Mesenchymal stem cell (in vitro differentiated cells and primary cell): Measurements from ENCODE around the gene TROAP.

ENCODE experiments used
- DNase-seq: peaks from one replicate; pipeline ENCODE4 v3.0.0-alpha.2; 2013
- H2AFZ ChIP-seq: one replicate; pipeline ENCODE4 v1.6.1; 2013; ENCODE audit warnings: low read depth, mild to moderate bottlenecking, control low read depth, inconsistent platforms, low read length, moderate library complexity
- H2AK5ac ChIP-seq: 2 replicates; pipeline ENCODE4 v1.6.1; 2013; ENCODE audit warnings: low read length, moderate library complexity, mild to moderate bottlenecking, inconsistent platforms; ENCODE audit not compliant: severe bottlenecking
- H2BK120ac ChIP-seq: one replicate; pipeline ENCODE4 v1.6.1; 2013; ENCODE audit warnings: low read depth, mild to moderate bottlenecking, inconsistent platforms, low read length, moderate library complexity
- H2BK12ac ChIP-seq, 2 experiments: one replicate each; pipeline ENCODE4 v1.6.1; 2013; ENCODE audit warnings: inconsistent platforms in 2 of 2, low read length in 2 of 2, mild to moderate bottlenecking in 2 of 2, moderate library complexity in 2 of 2, control low read depth in 1 of 2
- H2BK15ac ChIP-seq: one replicate; pipeline ENCODE4 v1.6.1; 2013; ENCODE audit warnings: mild to moderate bottlenecking, low read depth, inconsistent platforms; ENCODE audit not compliant: poor library complexity, severe bottlenecking
- H2BK5ac ChIP-seq: 2 replicates; pipeline ENCODE4 v1.6.1; 2013; ENCODE audit warnings: low read depth, mild to moderate bottlenecking, low read length, control low read depth, inconsistent platforms; ENCODE audit not compliant: poor library complexity, severe bottlenecking
- H3K14ac ChIP-seq, 2 experiments: one replicate each; pipeline ENCODE4 v1.6.1; 2013; ENCODE audit warnings: inconsistent platforms in 2 of 2, low read length in 2 of 2, control low read depth in 1 of 2, mild to moderate bottlenecking in 1 of 2, moderate library complexity in 1 of 2
- H3K18ac ChIP-seq, 2 experiments: one replicate each; pipeline ENCODE4 v1.6.1; 2013; ENCODE audit warnings: inconsistent platforms in 2 of 2, low read length in 2 of 2, control low read depth in 1 of 2, low read depth in 1 of 2, mild to moderate bottlenecking in 1 of 2
- H3K23ac ChIP-seq, 2 experiments: one replicate each; pipeline ENCODE4 v1.6.1; 2013; ENCODE audit warnings: inconsistent platforms in 2 of 2, low read length in 2 of 2, mild to moderate bottlenecking in 2 of 2, moderate library complexity in 2 of 2, control low read depth in 1 of 2
- H3K27ac ChIP-seq: 2 replicates; pipeline ENCODE4 v1.5.1; 2013; ENCODE audit warnings: mild to moderate bottlenecking, moderate library complexity, low read length, control low read depth, inconsistent platforms; ENCODE audit not compliant: poor library complexity, severe bottlenecking
- H3K27me3 ChIP-seq, 2 experiments: 2 replicates each; pipeline versions ENCODE4 v1.6.1 to v1.7.0; 2013; ENCODE audit warnings: low read length in 2 of 2, mild to moderate bottlenecking in 2 of 2, moderate library complexity in 2 of 2, control low read depth in 1 of 2, inconsistent platforms in 1 of 2; ENCODE audit not compliant: control insufficient read depth in 1 of 2, insufficient read depth in 1 of 2
- H3K36me3 ChIP-seq, 2 experiments: 2 replicates each; pipeline versions ENCODE4 v1.6.1 to v1.7.0; 2013; ENCODE audit warnings: low read length in 2 of 2, control low read depth in 1 of 2, inconsistent platforms in 1 of 2, low read depth in 1 of 2, mild to moderate bottlenecking in 1 of 2; ENCODE audit not compliant: insufficient read depth in 2 of 2, control insufficient read depth in 1 of 2
- H3K4ac ChIP-seq, 2 experiments: one replicate each; pipeline ENCODE4 v1.6.1; 2013; ENCODE audit warnings: inconsistent platforms in 2 of 2, low read length in 2 of 2, mild to moderate bottlenecking in 2 of 2, moderate library complexity in 2 of 2, control low read depth in 1 of 2, low read depth in 1 of 2
- H3K4me1 ChIP-seq: 2 replicates; pipeline ENCODE4 v1.6.1; 2013; ENCODE audit warnings: low read depth, low read length, control low read depth; ENCODE audit not compliant: control insufficient read depth, insufficient read depth
- H3K4me2 ChIP-seq: 2 replicates; pipeline ENCODE4 v1.6.1; 2013; ENCODE audit warnings: low read length, mild to moderate bottlenecking, inconsistent platforms; ENCODE audit not compliant: poor library complexity, severe bottlenecking
- H3K4me3 ChIP-seq, 2 experiments: 2 replicates each; pipeline versions ENCODE4 v1.5.1 to v1.7.0; 2013; ENCODE audit warnings: low read length in 2 of 2, mild to moderate bottlenecking in 2 of 2, control low read depth in 1 of 2, low read depth in 1 of 2; ENCODE audit not compliant: insufficient read depth in 1 of 2
- H3K79me1 ChIP-seq: replicated peaks from 2 replicates; pipeline ENCODE4 v1.6.1; 2013; ENCODE audit warnings: mild to moderate bottlenecking, control low read depth, low read length, inconsistent platforms; ENCODE audit not compliant: poor library complexity, severe bottlenecking
- H3K9ac ChIP-seq: 2 replicates; pipeline ENCODE4 v1.7.0; 2013; ENCODE audit warnings: mild to moderate bottlenecking, low read length, moderate library complexity
- H3K9me3 ChIP-seq: 2 replicates; pipeline ENCODE4 v1.7.0; 2013; ENCODE audit warnings: mild to moderate bottlenecking, low read length; ENCODE audit not compliant: control insufficient read depth
- H4K8ac ChIP-seq: one replicate; pipeline ENCODE4 v1.6.1; 2013; ENCODE audit warnings: inconsistent platforms, mild to moderate bottlenecking, low read length, moderate library complexity
- H4K91ac ChIP-seq: one replicate; pipeline ENCODE4 v1.6.1; 2013; ENCODE audit warnings: mild to moderate bottlenecking, low read length, inconsistent platforms
- WGBS: methylation state at CpG from one replicate; pipeline ENCODE4 v1.1.7; 2013; ENCODE audit warnings: mixed read lengths; 5-methylcytosine and 5-hydroxymethylcytosine counted together

TROAP gene

DNA sequence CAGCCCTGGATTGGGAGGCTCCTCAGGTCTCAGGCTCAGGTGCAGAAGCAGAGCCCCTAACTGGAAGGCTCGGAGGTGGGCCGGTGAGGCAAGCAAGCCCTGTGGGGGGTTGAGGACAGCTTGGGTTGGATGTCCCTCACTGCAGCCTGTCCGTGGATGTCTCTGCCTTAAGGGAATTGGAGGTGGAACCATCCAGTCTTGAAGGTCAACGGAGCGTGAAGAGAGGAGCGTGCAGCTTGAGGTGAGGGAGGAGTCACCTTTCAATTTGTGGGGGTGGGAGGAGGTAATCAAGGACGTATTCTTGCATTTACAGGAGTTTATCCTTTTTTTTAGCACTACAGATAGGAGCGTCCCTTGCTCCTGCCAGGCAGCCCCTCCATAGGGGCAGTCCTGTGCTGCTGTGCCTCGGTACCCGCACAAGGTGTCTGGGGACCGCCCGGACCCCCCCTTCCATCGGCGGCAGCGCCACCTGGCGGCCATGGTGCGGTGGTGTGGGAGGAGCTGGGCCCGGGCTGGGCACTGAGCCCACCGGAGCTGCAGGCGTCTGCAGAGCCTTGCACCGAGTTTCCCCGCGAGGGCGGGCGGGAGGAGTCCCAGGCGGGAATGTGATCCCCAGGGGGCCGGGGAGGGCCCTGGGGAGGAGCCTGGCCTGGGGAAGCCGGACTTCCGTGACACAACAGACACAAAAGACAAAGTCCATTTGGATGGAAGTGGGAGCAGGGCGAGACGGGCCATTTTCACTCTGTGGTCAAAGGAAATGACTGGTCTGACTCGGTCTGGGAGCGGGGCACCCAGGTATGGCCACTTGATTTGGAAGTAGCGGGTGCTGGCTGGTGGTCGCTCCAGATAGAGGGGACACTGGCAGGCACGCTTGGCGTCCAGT, 24.5 kb downstream of the TROAP start:
- no peak overlapping the region for H2BK15ac ChIP-seq
- H3K4me1 ChIP-seq, result peaks cover 45% of the 10 kb centered on the region
- H3K23ac ChIP-seq, result no peak overlapping the region
- no peak overlapping the region for H3K14ac ChIP-seq
- H3K18ac ChIP-seq, result no peak overlapping the region
- H3K4me2 ChIP-seq, result peak overlapping the region; percentile 90
- H4K91ac ChIP-seq, result no peak overlapping the region
- H3K4me3 ChIP-seq, result peak overlapping the region in 1 of 2 experiments; percentile 58
- no peak overlapping the region for H3K9ac ChIP-seq
- H2AK5ac ChIP-seq, result no peak overlapping the region
- H3K27me3 ChIP-seq, result peaks cover 52 to 78% of the 10 kb centered on the region in 2 experiments
- no peaks in the 10 kb centered on the region for H3K79me1 ChIP-seq
- H2AFZ ChIP-seq, result no peak overlapping the region
- peak; percentile 73 for DNase-seq
- H2BK5ac ChIP-seq, result no peak overlapping the region
- peaks cover 0 to 6% of the 10 kb centered on the region in 2 experiments for H3K36me3 ChIP-seq
- H2BK12ac ChIP-seq, result peak overlapping the region in 1 of 2 experiments; percentile 18
- H3K27ac ChIP-seq, result no peak overlapping the region
- H3K9me3 ChIP-seq, result no peaks in the 10 kb centered on the region
- no peak overlapping the region for H4K8ac ChIP-seq
- no peak overlapping the region for H2BK120ac ChIP-seq
- WGBS, result 13% methylated on average over 35 of the region's 37 CpGs
- no peak overlapping the region for H3K4ac ChIP-seq

DNA sequence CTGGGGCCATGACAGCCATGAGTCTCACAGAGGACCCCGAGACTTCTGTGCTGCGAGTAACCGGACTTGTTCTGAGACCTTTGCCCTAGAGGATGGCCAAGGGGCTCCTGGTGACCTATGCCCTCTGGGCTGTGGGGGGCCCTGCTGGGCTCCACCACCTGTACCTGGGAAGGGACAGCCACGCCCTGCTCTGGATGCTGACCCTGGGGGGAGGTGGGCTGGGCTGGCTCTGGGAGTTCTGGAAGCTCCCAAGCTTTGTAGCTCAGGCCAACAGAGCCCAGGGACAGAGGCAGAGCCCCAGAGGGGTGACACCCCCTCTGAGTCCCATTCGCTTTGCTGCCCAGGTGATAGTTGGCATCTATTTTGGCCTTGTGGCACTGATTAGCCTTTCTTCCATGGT, 25.7 kb downstream of the TROAP start:
- Histone ChIP-seq H3K23ac (no peak overlapping the region), H3K14ac (no peak overlapping the region), H4K91ac (no peak overlapping the region), H2AFZ (no peak overlapping the region), H3K4ac (no peak overlapping the region), H3K27ac (no peak overlapping the region), H3K9ac (no peak overlapping the region), H3K18ac (no peak overlapping the region), H3K4me1 (peaks cover 35% of the 10 kb centered on the region), H3K36me3 (peaks cover 0 to 6% of the 10 kb centered on the region in 2 experiments), H2BK5ac (no peak overlapping the region), H3K9me3 (no peaks in the 10 kb centered on the region), H3K4me3 (no peak overlapping the region), H2BK12ac (peak overlapping the region in 1 of 2 experiments; percentile 10), H2BK120ac (no peak overlapping the region), H2BK15ac (peak overlapping the region; percentile 23), H2AK5ac (no peak overlapping the region), H3K27me3 (peaks cover 39 to 71% of the 10 kb centered on the region in 2 experiments), H3K4me2 (no peak overlapping the region), H4K8ac (no peak overlapping the region), H3K79me1 (no peaks in the 10 kb centered on the region)
- WGBS, result 94% methylated on average over 5 of the region's 5 CpGs
- no peak for DNase-seq

DNA sequence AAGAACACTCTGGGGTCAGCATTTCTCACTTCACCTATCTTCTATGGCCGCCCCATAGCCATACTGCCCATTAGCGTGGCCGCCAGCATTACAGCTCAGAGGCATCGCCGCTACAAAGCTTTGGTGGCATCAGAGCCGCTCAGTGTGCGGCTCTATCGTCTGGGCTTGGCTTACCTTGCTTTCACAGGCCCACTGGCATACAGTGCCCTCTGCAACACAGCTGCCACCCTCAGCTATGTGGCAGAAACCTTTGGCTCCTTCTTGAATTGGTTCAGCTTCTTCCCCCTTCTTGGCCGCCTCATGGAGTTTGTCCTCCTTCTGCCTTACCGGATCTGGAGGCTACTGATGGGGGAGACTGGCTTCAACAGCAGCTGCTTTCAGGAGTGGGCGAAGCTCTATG, 26.2 kb downstream of the TROAP start:
- no peak for DNase-seq
- Histone ChIP-seq H3K4ac (no peak overlapping the region), H2BK15ac (no peak overlapping the region), H4K91ac (no peak overlapping the region), H2BK120ac (no peak overlapping the region), H3K23ac (no peak overlapping the region), H2AK5ac (no peak overlapping the region), H3K14ac (no peak overlapping the region), H4K8ac (no peak overlapping the region), H3K9me3 (no peaks in the 10 kb centered on the region), H3K4me3 (no peak overlapping the region), H2AFZ (no peak overlapping the region), H3K27ac (no peak overlapping the region), H3K36me3 (peaks cover 0 to 6% of the 10 kb centered on the region in 2 experiments), H3K27me3 (peaks cover 34 to 70% of the 10 kb centered on the region in 2 experiments), H3K4me2 (no peak overlapping the region), H2BK12ac (no peak overlapping the region), H3K9ac (no peak overlapping the region), H2BK5ac (no peak overlapping the region), H3K79me1 (no peaks in the 10 kb centered on the region), H3K18ac (no peak overlapping the region), H3K4me1 (peaks cover 34% of the 10 kb centered on the region)
- 96% methylated on average over 11 of the region's 11 CpGs for WGBS

DNA sequence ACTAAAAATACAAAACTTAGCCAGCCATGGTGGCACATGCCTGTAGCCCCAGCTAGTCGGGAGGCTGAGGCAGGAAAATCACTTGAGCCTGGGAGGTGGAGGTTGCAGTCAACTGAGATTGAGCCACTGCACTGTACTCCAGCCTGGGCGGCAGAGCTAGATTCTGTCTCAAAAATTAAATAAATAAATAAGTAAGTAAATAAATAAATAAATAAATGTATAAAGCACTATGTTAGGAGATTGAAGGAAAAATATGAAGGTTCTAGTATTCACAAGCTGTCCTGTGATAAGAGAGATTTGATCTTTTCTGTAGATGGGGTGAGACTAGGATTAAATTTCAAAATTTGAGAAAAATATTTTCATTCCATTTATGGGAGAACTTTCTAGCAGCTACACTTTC, 29.3 kb downstream of the TROAP start:
- Histone ChIP-seq H2AFZ (no peak overlapping the region), H3K18ac (no peak overlapping the region), H3K14ac (no peak overlapping the region), H3K79me1 (no peaks in the 10 kb centered on the region), H4K8ac (no peak overlapping the region), H2BK120ac (no peak overlapping the region), H2BK5ac (no peak overlapping the region), H3K27me3 (peaks cover 7 to 45% of the 10 kb centered on the region in 2 experiments), H2BK15ac (no peak overlapping the region), H2AK5ac (no peak overlapping the region), H3K23ac (no peak overlapping the region), H3K4me1 (peaks cover 9% of the 10 kb centered on the region), H2BK12ac (no peak overlapping the region), H3K9ac (no peak overlapping the region), H3K4me3 (no peak overlapping the region), H3K4me2 (no peak overlapping the region), H3K9me3 (no peaks in the 10 kb centered on the region), H3K36me3 (peaks cover 0 to 6% of the 10 kb centered on the region in 2 experiments), H3K4ac (no peak overlapping the region), H4K91ac (no peak overlapping the region), H3K27ac (no peak overlapping the region)
- 90% methylated on average over 1 of the region's 2 CpGs for WGBS
- no peak for DNase-seq
